ENCODE results near the gene TMEM250. TPM values are rescaled to one million over a fixed set of nuclear protein-coding genes. Genes with fewer than 3 reads are reported as not detected.

TMEM250 gene
- total RNA-seq, 1 donor from 2014 or later = 64.8 TPM

DNA sequence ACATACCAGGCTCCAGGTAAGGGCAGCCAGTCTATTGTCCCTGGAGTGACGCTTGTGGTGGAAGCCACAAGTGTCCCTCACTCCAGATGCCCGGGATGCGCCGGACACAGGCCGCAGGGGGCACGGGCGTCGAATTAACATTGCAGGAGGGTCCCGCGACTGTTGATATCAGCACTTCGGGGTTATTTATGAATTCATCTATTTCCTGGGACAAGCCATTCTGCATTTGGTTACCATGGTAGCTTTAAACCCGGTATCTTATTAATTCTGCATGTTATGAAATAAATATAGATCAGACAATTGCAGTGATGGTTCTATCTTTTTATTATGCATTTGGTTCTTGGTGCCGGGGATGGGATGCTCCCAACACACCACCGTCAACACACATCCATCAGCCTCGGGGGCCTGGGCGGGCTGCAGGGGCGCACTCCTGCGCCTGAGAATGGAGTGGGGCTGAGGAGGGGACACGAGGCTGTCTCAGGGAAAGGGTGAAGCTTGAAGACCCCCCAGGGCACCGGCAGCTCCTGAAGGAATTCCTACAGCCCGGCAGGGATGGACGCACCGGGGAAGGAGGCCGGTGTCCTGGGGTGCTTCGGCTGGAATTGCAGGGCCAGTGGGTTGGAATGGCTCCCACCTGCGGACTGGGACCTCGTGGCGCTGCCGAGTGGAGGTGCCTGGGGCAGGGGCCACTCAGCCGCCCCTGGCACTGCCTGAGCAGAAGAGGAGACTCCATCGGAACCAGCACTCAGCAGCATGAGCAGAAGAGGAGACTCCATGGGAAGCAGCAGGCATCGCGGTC lies 17.7 kb upstream of the TMEM250 start:
- TF ChIP-seq, protein P1, sequence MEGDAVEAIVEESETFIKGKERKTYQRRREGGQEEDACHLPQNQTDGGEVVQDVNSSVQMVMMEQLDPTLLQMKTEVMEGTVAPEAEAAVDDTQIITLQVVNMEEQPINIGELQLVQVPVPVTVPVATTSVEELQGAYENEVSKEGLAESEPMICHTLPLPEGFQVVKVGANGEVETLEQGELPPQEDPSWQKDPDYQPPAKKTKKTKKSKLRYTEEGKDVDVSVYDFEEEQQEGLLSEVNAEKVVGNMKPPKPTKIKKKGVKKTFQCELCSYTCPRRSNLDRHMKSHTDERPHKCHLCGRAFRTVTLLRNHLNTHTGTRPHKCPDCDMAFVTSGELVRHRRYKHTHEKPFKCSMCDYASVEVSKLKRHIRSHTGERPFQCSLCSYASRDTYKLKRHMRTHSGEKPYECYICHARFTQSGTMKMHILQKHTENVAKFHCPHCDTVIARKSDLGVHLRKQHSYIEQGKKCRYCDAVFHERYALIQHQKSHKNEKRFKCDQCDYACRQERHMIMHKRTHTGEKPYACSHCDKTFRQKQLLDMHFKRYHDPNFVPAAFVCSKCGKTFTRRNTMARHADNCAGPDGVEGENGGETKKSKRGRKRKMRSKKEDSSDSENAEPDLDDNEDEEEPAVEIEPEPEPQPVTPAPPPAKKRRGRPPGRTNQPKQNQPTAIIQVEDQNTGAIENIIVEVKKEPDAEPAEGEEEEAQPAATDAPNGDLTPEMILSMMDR (IDR thresholded peaks at IDR 0.05; ENCODE audit: insufficient read depth, low read length, poor library complexity, severe bottlenecking) = no peak
- DNase-seq (ENCODE audit: low read depth) = no peak
- no peak overlapping the region for H3K4me3 ChIP-seq (ENCODE audit: low read depth, low read length)
- no peaks in the 10 kb centered on the region for H3K36me3 ChIP-seq (ENCODE audit: control insufficient read depth, insufficient read depth, low read length)
- peaks cover 62% of the 10 kb centered on the region for H3K27me3 ChIP-seq (ENCODE audit: control insufficient read depth, insufficient read depth, low read length)

DNA sequence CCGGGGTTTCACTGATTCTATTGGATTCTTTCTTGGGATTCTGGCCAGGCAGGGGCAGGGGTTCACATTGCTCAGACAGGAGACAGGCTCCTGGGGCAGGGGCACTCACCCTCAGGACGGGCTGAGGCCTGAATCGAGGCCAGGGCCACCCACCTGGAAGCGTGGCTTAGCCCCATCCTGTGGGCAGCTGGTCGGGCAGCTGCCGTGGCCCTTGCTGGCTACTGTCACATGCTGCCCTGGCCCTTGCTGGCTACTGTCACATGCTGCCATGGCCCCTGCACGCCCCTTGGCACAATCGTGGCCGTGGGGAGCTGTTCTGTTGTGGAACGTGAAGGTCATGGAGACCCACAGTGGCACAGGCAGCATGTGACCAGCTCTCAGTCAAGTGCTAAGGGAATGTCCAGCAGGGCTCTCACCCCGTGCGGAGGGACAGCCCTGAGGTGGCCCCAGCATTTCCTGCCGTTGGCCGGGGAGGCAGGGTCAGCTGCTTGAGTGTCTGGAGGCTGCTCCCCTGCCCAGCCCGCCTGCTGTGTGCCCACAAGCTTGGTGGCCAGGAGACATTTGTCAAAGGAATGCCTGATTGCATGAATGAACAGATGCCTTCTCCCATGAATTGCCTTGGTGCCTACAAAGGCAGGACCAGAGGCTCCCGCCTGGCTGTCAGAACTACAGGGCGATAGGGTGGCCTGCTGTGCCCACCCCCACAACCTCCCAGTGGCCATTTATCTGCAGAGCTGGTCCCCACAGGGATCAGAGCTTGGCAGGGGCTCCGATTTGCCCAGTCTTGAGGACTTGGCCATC lies 16.9 kb upstream of the TMEM250 start:
- H3K36me3 ChIP-seq (ENCODE audit: control insufficient read depth, insufficient read depth, low read length) = no peaks in the 10 kb centered on the region
- TF ChIP-seq, protein P1 (IDR thresholded peaks at IDR 0.05; ENCODE audit: insufficient read depth, low read length, poor library complexity, severe bottlenecking) = no peak
- peaks cover 68% of the 10 kb centered on the region for H3K27me3 ChIP-seq (ENCODE audit: control insufficient read depth, insufficient read depth, low read length)
- no peak overlapping the region for H3K4me3 ChIP-seq (ENCODE audit: low read depth, low read length)
- DNase-seq (ENCODE audit: low read depth) = no peak

DNA sequence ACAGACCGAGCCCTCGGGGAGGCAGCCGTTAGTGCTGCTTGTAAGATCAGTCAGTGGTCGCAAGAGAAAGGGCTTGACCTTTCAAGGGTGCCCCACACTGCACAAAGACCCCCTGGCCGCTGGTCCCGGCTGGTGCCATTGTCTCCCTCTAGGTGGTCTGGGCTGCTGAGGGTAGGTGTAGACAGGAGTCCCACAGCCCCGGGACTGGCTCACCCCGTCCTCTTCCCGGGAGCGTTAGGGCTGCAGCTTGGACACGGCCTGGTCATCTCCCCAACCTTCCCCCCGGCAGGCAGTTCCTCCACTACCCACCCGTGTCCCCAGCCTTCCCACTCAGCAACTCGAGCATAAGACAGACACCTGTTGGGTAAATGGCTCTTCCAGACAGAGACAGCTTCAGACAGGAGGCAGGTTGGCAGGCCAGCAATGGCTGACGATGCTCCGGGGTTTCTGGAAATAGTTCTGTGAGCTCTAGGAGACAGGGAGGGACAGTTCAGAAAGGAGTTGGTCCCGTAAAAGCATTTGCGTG lies 15.3 kb upstream of the TMEM250 start:
- no peak for DNase-seq (ENCODE audit: low read depth)
- Histone ChIP-seq H3K4me3 (ENCODE audit: low read depth, low read length) (no peak overlapping the region), H3K27me3 (ENCODE audit: control insufficient read depth, insufficient read depth, low read length) (peaks cover 78% of the 10 kb centered on the region), H3K36me3 (ENCODE audit: control insufficient read depth, insufficient read depth, low read length) (no peaks in the 10 kb centered on the region)
- TF ChIP-seq, protein P1 (IDR thresholded peaks at IDR 0.05; ENCODE audit: insufficient read depth, low read length, poor library complexity, severe bottlenecking) = no peak

DNA sequence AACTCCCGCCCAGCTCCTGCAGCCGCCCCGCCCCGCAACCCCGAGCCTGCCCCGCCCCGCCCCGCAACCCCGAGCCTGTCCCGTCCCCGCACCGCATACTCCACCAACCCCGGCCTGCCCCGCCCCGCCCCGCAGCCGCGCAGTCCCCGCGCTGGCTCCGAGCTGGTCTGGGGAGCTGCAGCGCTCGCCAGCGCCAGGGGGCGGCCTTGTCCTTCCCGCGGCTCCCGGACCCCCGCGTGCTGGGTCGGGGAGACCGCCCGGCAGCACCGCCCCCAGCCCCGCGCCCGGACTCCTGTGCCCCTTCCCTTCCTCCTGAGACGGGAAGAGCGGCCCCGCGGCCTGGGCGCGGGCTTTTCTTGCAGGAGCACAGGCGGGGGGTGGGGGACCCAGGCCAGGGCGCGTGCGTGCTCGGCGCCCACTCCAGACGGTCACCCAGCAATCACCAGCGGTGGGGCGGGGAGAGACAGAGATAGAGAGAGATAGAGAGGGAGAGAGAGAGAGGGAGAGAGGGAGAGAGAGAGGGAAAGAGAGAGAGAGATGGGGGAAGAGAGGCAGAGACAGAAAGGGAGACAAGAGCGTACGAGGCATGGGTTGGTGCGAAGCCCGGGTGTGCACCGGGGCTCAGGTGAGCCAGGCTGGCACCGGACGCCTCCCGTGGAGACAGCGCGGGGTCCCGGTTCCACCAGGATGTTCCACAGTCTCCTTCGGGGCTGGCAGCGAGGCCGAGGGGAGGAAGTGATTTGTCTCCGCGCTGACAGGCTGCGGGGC lies 14.7 kb upstream of the TMEM250 start:
- TF ChIP-seq, protein P1 (IDR thresholded peaks at IDR 0.05; ENCODE audit: insufficient read depth, low read length, poor library complexity, severe bottlenecking) = no peak
- Histone ChIP-seq H3K36me3 (ENCODE audit: control insufficient read depth, insufficient read depth, low read length) (no peaks in the 10 kb centered on the region), H3K4me3 (ENCODE audit: low read depth, low read length) (peak overlapping the region; percentile 4), H3K27me3 (ENCODE audit: control insufficient read depth, insufficient read depth, low read length) (peaks cover 79% of the 10 kb centered on the region)
- no peak for DNase-seq (ENCODE audit: low read depth)

DNA sequence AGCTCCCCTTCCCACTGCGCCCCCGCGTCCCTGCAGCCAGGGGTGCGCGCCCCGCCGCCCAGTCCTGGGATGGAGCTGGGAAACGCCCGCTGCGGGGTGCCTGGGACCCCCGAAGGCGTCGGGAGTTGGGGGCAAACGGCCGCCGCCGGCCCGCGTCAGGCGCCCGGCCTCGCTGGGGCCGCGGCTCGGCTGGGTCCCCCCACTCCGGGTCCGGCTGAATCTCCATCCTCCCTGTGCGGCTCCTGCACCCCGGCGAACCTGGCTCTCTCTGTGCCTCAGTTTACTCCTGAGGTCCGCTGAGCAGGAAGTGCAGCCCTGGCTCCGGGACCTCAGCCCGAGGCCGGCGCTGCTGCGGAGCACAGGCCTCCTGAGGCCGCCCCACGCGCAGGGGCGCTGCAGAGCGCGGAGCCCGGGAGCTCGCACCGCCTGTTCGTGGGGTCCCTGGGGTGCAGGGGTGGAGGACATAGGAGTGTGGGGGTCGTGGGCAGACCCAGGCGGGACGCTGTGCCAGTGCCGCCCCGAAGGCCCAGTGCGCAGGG lies 13.9 kb upstream of the TMEM250 start:
- Histone ChIP-seq H3K4me3 (ENCODE audit: low read depth, low read length) (no peak overlapping the region), H3K36me3 (ENCODE audit: control insufficient read depth, insufficient read depth, low read length) (no peaks in the 10 kb centered on the region), H3K27me3 (ENCODE audit: control insufficient read depth, insufficient read depth, low read length) (peaks cover 84% of the 10 kb centered on the region)
- DNase-seq (ENCODE audit: low read depth) = no peak
- TF ChIP-seq, protein P1 (IDR thresholded peaks at IDR 0.05; ENCODE audit: insufficient read depth, low read length, poor library complexity, severe bottlenecking) = no peak

Measured in kidney epithelial cell (primary cell).